Measurements from ENCODE around the gene ULK4.

ULK4 gene

GRCh38 chr3:41632700-41633099 lies 329.2 kb downstream of the ULK4 start:
- no peaks in the 10 kb centered on the region for H3K4me1 ChIP-seq (ENCODE audit: insufficient read depth, poor library complexity, severe bottlenecking)
- H3K9me3 ChIP-seq (ENCODE audit: severe bottlenecking) = no peaks in the 10 kb centered on the region
- DNase-seq (ENCODE audit: low spot score) (no peak), ATAC-seq (ENCODE audit: low read depth) (no peak)
- TF ChIP-seq, protein P1, sequence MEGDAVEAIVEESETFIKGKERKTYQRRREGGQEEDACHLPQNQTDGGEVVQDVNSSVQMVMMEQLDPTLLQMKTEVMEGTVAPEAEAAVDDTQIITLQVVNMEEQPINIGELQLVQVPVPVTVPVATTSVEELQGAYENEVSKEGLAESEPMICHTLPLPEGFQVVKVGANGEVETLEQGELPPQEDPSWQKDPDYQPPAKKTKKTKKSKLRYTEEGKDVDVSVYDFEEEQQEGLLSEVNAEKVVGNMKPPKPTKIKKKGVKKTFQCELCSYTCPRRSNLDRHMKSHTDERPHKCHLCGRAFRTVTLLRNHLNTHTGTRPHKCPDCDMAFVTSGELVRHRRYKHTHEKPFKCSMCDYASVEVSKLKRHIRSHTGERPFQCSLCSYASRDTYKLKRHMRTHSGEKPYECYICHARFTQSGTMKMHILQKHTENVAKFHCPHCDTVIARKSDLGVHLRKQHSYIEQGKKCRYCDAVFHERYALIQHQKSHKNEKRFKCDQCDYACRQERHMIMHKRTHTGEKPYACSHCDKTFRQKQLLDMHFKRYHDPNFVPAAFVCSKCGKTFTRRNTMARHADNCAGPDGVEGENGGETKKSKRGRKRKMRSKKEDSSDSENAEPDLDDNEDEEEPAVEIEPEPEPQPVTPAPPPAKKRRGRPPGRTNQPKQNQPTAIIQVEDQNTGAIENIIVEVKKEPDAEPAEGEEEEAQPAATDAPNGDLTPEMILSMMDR (IDR thresholded peaks at IDR 0.05; ENCODE audit: poor library complexity, severe bottlenecking) = no peak
- no peaks in the 10 kb centered on the region for H3K27me3 ChIP-seq (ENCODE audit: insufficient read depth, poor library complexity, severe bottlenecking)
- H3K4me3 ChIP-seq (ENCODE audit: severe bottlenecking) = no peak overlapping the region
- H3K36me3 ChIP-seq (ENCODE audit: low read depth) = no peaks in the 10 kb centered on the region
- H3K27ac ChIP-seq (ENCODE audit: poor library complexity, severe bottlenecking) = no peak overlapping the region

GRCh38 chr3:41630708-41631107 lies 331.2 kb downstream of the ULK4 start:
- ATAC-seq (ENCODE audit: low read depth) = no peak
- no peak for DNase-seq (ENCODE audit: low spot score)
- H3K4me3 ChIP-seq (ENCODE audit: severe bottlenecking) = no peak overlapping the region
- H3K9me3 ChIP-seq (ENCODE audit: severe bottlenecking) = no peaks in the 10 kb centered on the region
- TF ChIP-seq, protein P1 (IDR thresholded peaks at IDR 0.05; ENCODE audit: poor library complexity, severe bottlenecking) = no peak
- no peak overlapping the region for H3K27ac ChIP-seq (ENCODE audit: poor library complexity, severe bottlenecking)
- no peaks in the 10 kb centered on the region for H3K36me3 ChIP-seq (ENCODE audit: low read depth)
- no peaks in the 10 kb centered on the region for H3K27me3 ChIP-seq (ENCODE audit: insufficient read depth, poor library complexity, severe bottlenecking)
- no peaks in the 10 kb centered on the region for H3K4me1 ChIP-seq (ENCODE audit: insufficient read depth, poor library complexity, severe bottlenecking)

GRCh38 chr3:41629986-41630385 lies 331.9 kb downstream of the ULK4 start:
- TF ChIP-seq, protein P1 (IDR thresholded peaks at IDR 0.05; ENCODE audit: poor library complexity, severe bottlenecking) = no peak
- Histone ChIP-seq H3K36me3 (ENCODE audit: low read depth) (no peaks in the 10 kb centered on the region), H3K4me3 (ENCODE audit: severe bottlenecking) (no peak overlapping the region), H3K4me1 (ENCODE audit: insufficient read depth, poor library complexity, severe bottlenecking) (no peaks in the 10 kb centered on the region), H3K27ac (ENCODE audit: poor library complexity, severe bottlenecking) (no peak overlapping the region), H3K27me3 (ENCODE audit: insufficient read depth, poor library complexity, severe bottlenecking) (no peaks in the 10 kb centered on the region), H3K9me3 (ENCODE audit: severe bottlenecking) (no peaks in the 10 kb centered on the region)
- no peak for ATAC-seq (ENCODE audit: low read depth)
- no peak for DNase-seq (ENCODE audit: low spot score)

- ATAC-seq (ENCODE audit: low read depth) = no peak
- TF ChIP-seq, protein P1 (IDR thresholded peaks at IDR 0.05; ENCODE audit: poor library complexity, severe bottlenecking) = no peak
Measured at GRCh38 chr3:41629072-41629471, 332.8 kb downstream of the ULK4 start.

GRCh38 chr3:41627477-41628087 lies 334.3 kb downstream of the ULK4 start:
- H3K9me3 ChIP-seq (ENCODE audit: severe bottlenecking) = no peaks in the 10 kb centered on the region
- DNase-seq (ENCODE audit: low spot score) (no peak), ATAC-seq (ENCODE audit: low read depth) (no peak)
- TF ChIP-seq, protein P1 (IDR thresholded peaks at IDR 0.05; ENCODE audit: poor library complexity, severe bottlenecking) = no peak
- H3K36me3 ChIP-seq (ENCODE audit: low read depth) = no peaks in the 10 kb centered on the region
- no peaks in the 10 kb centered on the region for H3K4me1 ChIP-seq (ENCODE audit: insufficient read depth, poor library complexity, severe bottlenecking)
- H3K4me3 ChIP-seq (ENCODE audit: severe bottlenecking) = no peak overlapping the region
- no peaks in the 10 kb centered on the region for H3K27me3 ChIP-seq (ENCODE audit: insufficient read depth, poor library complexity, severe bottlenecking)
- H3K27ac ChIP-seq (ENCODE audit: poor library complexity, severe bottlenecking) = no peak overlapping the region

More at GRCh38 chr3:41629072-41629471, 332.8 kb downstream of the ULK4 start:
- H3K4me1 ChIP-seq (ENCODE audit: insufficient read depth, poor library complexity, severe bottlenecking) = no peaks in the 10 kb centered on the region
- DNase-seq (ENCODE audit: low spot score) = no peak
- no peaks in the 10 kb centered on the region for H3K9me3 ChIP-seq (ENCODE audit: severe bottlenecking)
- H3K36me3 ChIP-seq (ENCODE audit: low read depth) = no peaks in the 10 kb centered on the region
- H3K27ac ChIP-seq (ENCODE audit: poor library complexity, severe bottlenecking) = no peak overlapping the region
- H3K27me3 ChIP-seq (ENCODE audit: insufficient read depth, poor library complexity, severe bottlenecking) = no peaks in the 10 kb centered on the region
- no peak overlapping the region for H3K4me3 ChIP-seq (ENCODE audit: severe bottlenecking)
